Urothelium cell line (cell line): ENCODE data around the gene PRKCA.
"Not testable (repeated sequence)": the region's sequence is repeated elsewhere in the genome, so short reads cannot be mapped to it uniquely, and the experiment has no call there.

Source experiments
- DNase-seq: peaks from one replicate; pipeline ENCODE4 v3.0.0; 2011; ENCODE audit warnings: low spot score, mixed read lengths
- FAIRE-seq: peaks from 2 replicates; lab custom pipeline; 2011; peaks lifted over from hg19 to GRCh38; lab: Jason Lieb, UNC

Gene PRKCA

DNA sequence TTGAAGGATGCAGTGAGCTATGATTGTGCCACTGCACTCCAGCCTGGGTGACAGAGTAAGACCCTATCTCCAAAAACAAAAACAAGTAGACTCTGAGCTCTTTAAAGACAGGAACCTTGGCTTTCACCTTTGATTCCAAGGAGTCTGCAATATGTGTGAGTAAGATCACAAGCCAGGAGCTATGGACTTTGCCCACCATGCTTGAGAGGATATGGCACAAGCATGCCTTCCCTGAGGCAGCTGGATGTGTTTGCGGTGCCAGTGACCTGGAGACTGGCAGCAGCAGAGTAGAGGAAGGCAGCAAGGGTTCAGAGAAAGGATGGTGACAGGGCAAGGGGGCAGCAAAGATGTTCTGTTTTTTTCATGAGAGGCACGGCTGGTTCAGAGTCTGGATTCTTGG is 14.5 kb upstream of the PRKCA start:
- DNase-seq (no peak), FAIRE-seq (no peak)

DNA sequence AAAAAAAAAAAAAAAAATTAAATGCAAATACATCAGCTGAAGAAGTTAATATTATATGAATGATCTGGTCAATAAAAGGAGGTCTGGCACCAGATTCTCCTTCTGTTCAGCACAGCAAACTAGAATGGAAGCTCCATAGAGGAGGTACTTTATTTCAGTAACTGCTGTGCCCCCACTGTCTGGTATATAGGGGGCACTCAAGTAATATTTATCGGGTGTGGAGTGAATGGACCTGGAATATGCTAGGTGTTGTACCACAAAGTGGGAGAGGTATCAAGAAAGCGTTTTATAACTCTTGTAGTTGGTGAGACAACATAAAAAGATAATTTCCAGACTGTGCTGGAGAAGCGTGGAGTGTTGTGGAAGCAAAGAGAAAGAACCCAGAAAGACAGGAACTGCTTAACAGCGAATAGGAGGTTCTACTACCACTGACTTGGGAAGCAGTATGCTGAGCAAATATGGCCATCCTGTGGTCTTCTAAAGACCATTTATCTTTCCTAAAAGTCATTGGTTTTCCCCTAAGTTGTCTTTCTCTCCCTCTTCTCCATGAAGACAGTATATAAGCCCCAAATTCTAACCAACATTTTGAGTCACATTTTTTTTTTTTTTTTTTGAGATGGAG is 12.2 kb upstream of the PRKCA start:
- FAIRE-seq (no peak), DNase-seq (no peak)

- DNase-seq (no peak), FAIRE-seq (no peak)
Measured at GRCh38 chr17:66292353-66292752, 10.1 kb upstream of the PRKCA start.

DNA sequence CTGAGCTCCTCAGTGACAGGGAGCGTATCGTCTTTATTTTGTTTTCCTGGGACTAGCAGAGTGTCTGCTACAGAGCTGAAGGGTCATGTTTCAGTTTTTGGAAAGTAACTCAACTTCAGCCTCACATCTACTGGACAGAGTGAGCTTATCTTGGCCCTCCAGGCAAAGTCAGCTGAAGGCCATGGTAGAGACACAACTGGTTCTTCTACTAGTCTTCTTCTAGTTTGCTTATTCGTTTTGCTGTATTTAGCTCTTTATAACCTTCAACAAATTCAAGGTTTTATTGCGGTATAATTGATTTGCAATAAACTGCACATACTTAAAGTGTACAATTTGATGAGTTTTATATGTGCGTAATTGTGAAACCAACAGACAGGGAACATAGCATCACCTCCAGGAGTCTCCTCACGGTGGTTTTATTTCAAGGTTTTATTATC is 6.1 kb upstream of the PRKCA start:
- FAIRE-seq = no peak
- DNase-seq = no peak

DNA sequence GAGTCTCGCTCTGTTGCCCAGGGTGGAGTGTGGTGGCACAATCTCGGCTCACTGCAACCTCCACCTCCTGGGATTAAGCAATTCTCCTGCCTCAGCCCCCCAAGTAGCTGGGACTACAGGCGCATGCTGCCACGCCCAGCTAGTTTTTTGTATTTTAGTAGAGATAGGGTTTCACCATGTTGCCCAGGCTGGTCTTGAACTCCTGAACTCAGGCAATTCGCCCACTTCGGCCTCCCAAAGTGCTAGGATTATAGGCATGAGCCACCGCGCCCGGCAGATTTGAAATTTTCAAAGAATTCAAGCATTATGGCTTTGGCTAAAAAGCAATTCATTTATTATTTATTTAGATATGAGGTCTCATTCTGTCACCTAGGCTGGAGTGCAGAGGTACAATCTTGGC is 5.0 kb upstream of the PRKCA start:
- DNase-seq = not testable (repeated sequence)

DNA sequence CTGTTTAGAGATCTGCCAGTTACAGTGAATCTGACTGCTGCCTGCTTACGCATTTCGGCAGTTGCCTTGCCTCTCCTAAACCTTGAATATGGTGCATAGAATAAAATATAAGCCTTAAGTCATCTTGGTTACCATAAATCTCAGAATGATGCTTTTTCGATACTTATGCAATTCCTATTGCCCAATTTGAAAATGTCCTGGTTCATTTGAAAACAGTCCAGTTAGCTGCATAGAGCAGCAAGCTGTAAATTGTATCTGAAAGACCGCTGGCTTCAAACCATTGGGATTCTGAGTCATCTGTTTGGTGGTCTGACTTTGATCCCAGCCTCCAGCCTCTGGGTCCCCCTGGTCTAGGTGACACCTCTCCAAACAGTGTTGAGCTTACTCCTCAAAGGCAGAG is 2.7 kb upstream of the PRKCA start:
- DNase-seq = no peak
- no peak for FAIRE-seq

More for the DNA sequence above, 5.0 kb upstream of the PRKCA start:
- not testable (repeated sequence) for FAIRE-seq

DNA sequence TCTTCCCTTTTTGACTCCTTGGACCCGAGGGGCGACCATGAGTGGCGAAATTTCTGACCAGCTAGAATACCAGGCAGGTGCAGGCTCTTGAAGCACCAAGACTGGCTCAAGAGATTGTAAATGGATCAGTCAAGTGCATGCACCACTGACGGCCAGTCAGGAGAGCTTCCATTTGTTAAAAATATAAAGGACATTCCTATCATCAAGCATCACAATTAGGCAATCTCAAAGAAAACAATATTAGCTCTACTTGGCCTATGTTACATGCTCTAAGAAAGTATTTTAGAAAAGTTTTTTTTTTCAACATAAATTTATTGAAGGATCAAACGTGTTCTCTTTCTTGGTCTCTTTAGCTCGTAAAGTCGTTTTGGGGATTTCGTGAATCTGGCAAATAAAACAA is 1.5 kb upstream of the PRKCA start:
- FAIRE-seq (no peak), DNase-seq (no peak)

DNA sequence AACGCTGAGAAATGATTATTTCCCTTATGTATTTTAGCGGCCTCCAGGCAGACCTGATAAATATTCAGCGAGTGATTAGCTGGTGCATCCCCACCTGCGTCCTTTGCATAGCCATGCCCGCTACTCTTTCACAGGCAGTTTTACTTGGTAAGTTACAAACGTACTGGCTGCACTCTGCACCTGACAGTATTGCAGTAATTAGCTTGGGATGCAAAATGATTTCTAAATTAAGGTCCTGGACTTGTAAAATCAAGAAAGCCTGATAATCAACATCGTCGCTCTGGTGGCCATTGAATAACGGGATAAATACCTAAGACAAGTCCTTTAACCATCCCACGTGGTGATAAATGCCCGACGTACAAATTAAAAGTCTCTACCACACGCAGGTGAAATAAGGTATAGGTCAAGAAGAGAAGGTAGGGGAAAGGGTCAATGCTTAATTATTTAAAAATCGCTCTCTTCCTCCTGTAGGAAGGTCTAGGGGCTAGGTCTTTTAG is 998 bp upstream of the PRKCA start:
- no peak for FAIRE-seq
- DNase-seq = no peak

DNA sequence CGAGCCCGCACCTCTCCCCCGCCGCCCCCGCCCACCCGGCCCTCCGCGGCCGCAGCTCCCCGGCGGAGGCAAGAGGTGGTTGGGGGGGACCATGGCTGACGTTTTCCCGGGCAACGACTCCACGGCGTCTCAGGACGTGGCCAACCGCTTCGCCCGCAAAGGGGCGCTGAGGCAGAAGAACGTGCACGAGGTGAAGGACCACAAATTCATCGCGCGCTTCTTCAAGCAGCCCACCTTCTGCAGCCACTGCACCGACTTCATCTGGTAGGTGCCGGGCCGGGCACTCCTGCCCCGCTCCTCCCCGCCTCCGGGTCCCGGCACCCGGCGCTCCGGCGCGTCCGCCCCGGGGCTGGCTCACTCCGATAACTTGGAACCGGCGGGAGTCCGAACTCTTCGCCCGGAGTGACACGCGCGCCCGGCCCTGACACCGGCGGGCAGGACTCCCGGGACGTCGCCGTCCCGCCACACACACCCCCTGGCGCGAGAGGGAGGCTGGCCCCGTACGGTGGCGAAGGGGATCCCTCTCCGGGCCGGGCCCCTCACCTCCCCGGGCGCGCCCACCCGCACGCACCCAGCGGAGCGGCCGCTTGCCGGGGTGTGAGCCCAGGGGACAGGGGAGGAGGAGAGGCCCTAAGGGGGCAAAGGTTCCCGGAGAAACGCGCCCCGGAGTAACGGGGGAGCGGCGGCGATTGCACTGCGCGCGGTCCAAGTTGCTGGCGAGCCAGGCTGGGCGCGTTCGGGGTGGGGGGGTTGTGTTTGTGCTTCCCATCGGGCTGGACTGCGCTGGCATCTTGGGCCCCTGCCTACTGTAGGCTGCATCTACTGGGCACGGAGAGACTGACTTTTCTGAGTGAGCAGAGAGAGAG is 581 bp downstream of the PRKCA start:
- no peak for FAIRE-seq
- peak; percentile 52 for DNase-seq

DNA sequence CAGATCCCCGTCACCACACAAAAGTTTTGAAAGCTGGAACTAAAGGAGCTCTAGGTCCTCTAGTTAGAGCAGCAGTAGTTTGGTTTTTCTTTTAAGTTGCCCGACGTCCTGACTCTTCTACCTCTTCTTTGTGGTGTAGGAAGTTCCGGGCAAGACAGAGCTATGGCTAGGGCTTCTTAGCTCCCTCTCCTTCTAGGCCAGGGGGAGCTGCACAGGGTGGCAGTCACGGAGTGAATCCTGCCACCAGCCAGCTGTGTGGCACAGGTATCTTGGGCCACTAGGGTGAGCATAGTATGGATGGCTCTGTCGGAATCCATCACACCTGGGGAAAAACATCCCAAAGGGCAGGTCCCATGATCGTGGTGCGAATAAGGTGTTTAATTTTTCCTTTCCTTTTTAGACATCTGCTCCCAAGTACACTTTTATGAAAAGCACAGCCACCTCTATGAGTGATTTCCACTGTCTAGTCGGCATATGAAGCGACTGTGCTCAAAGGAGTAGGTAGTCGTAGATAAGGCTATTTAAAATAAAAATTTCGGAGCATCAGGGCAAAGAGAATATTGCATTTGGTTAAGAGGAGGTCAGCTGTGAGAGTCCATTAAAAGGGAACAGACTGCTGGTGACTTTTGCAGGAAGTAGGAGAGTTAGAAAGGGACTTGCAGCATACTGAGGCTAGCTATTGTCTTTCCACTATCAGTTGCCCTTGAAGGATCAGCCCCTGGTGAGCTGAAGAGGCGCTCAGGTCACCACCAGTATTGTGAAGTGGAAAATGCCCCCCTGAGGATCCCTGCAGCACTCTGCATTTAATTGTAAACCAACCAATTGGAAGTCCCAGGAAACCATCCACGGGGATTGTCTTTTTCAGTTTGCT is 2.1 kb downstream of the PRKCA start:
- FAIRE-seq (peak; percentile 35), DNase-seq (peak; percentile 57)

GRCh38 chr17:66306446-66306845 is 4.0 kb downstream of the PRKCA start:
- FAIRE-seq = no peak
- no peak for DNase-seq

- DNase-seq = no peak
Measured at GRCh38 chr17:66307257-66307656, 4.8 kb downstream of the PRKCA start.

GRCh38 chr17:66308856-66309255 is 6.4 kb downstream of the PRKCA start:
- FAIRE-seq (no peak), DNase-seq (no peak)

More at GRCh38 chr17:66307257-66307656, 4.8 kb downstream of the PRKCA start:
- no peak for FAIRE-seq

- DNase-seq (no peak), FAIRE-seq (no peak)
Measured at GRCh38 chr17:66309793-66310192, 7.4 kb downstream of the PRKCA start.

DNA sequence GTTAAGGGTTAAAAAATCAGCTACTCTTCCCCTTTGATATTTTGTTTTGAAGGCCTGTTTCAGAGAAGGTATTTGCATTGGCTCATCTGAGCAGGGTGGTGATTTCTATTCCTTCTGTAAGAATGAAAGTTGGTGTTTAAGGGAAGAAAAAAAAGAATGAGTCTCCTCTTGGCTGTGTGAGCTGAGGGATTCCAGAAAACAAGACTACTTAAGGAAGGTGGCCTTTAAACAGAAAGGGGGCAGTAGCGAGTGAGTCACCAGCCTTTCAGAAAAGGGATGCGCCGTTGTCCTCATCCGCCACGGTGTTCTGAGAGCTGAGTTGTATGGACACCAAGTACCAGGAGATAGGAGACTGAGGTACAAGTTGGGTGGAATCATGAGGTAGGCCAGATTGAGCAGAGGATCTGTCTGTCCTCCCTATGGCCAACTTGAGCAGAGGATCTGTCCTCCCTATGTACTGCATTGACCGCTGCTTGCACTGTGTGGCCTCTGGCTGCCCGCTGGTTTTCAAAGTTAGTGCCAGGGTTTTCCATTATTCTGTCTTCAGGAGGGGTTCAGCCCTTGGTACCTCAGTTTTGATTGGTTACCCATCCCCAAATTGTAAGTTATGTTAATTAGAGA is 8.2 kb downstream of the PRKCA start:
- DNase-seq (no peak), FAIRE-seq (no peak)

DNA sequence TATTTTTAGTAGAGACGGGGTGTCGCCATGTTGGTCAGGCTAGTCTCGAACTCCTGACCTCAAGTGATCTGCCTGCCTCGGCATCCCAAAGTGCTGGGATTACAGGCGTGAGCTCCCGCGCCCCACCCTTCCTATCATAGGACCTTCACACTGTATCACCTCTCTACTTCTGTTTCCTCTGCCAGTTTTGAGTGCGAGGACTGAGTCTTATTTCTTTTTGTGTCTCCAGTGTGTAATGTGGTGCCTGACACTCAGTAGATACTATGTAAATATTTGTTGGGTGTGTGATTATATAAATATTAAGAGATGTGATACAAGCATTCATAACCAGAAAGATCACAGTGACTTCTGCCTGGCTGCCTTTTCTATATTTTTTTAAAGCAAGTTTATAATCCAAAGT is 10.5 kb downstream of the PRKCA start:
- FAIRE-seq (no peak), DNase-seq (no peak)

- FAIRE-seq = no peak
- no peak for DNase-seq
Measured at GRCh38 chr17:66313325-66313724, 10.9 kb downstream of the PRKCA start.

DNA sequence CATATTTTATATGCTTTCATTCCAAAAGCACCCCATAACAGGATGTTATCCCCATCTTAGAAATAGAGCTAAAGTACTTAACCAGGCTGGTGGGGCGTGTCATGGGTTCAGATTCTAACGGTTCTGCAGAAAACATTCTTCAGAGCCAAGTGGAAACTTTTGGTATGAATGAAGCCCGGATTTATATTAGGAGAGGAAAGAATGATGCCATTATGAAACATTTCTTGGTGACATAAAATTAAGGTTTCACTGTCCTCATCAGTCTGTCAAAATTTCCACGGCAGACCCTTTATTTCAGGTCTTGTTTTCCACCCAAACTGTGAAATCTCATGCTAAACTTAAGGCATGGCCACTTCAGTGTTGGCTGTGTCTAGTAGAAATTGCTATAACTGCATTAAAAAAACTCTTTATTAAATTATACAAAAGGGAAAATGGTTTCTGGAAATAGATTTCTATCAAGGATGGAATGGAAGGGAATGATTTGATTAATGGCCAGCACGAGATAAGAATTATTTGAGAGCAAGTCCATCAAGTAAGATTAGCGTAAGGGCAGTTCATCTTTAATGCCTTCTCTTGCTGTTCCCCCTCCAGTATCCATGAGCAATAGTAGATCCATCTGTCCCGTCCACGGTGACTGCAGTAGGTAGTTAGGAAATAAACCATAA is 11.7 kb downstream of the PRKCA start:
- FAIRE-seq = no peak
- no peak for DNase-seq

- FAIRE-seq (no peak), DNase-seq (no peak)
Measured at GRCh38 chr17:66317629-66318028, 15.2 kb downstream of the PRKCA start.

DNA sequence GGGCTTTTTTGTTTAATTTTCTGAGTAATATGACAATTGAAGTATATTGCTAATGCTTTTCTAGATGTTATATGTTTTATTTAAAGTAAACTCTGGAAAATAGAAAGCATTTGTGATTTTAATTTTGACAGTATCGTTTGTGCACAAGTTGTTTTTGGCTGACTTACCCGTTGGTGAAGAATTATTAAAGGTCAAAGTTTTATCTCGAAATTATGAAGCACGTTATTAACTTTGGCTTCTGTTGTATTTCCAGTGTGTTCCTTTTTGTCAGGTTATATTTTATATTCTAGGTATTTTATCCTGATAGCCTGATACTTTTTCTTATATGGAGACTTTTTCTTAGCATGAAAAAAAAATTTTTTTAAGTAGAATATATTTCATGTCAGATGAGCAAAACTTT is 16.8 kb downstream of the PRKCA start:
- DNase-seq (no peak), FAIRE-seq (no peak)
